Measurements from ENCODE around the gene SBF2.

Gene SBF2

GRCh38 chr11:10317776-10318526 is 23.9 kb upstream of the SBF2 start:
- no peak for DNase-seq (ENCODE audit: low spot score)

- DNase-seq (ENCODE audit: low spot score): no peak
These were observed 23.2 kb upstream of the SBF2 start for GRCh38 chr11:10317151-10317755.

GRCh38 chr11:10315083-10315482 is 21.1 kb upstream of the SBF2 start:
- DNase-seq (ENCODE audit: low spot score): no peak

- DNase-seq (ENCODE audit: low spot score): no peak
These were observed 20.4 kb upstream of the SBF2 start for GRCh38 chr11:10314199-10315072.

GRCh38 chr11:10311802-10312201 is 17.8 kb upstream of the SBF2 start:
- no peak for DNase-seq (ENCODE audit: low spot score)

GRCh38 chr11:10310301-10310841 is 16.4 kb upstream of the SBF2 start:
- no peak for DNase-seq (ENCODE audit: low spot score)

GRCh38 chr11:10309163-10310093 is 15.4 kb upstream of the SBF2 start:
- DNase-seq (ENCODE audit: low spot score): no peak

- DNase-seq (ENCODE audit: low spot score): no peak
These were observed 14.4 kb upstream of the SBF2 start for GRCh38 chr11:10308201-10308954.

- peak; percentile 79 for DNase-seq (ENCODE audit: low spot score)
These were observed 13.6 kb upstream of the SBF2 start for GRCh38 chr11:10307400-10308200.

GRCh38 chr11:10307022-10307399 is 13.0 kb upstream of the SBF2 start:
- peak; percentile 45 for DNase-seq (ENCODE audit: low spot score)

- peak; percentile 43 for DNase-seq (ENCODE audit: low spot score)
These were observed 12.2 kb upstream of the SBF2 start for GRCh38 chr11:10305964-10306918.

- DNase-seq (ENCODE audit: low spot score): peak; percentile 34
These were observed 11.4 kb upstream of the SBF2 start for GRCh38 chr11:10305262-10305963.

- DNase-seq (ENCODE audit: low spot score): peak; percentile 78
These were observed 10.7 kb upstream of the SBF2 start, which contains the start of gene ADM for GRCh38 chr11:10304495-10305261. TSS of gene ADM (plus strand) at chr11:10305073. CDS start at chr11:10305701, 628 bp downstream.

- peak; percentile 32 for DNase-seq (ENCODE audit: low spot score)
These were observed 9.7 kb upstream of the SBF2 start for GRCh38 chr11:10303558-10304363.

GRCh38 chr11:10302744-10303557 is 8.9 kb upstream of the SBF2 start:
- peak; percentile 27 for DNase-seq (ENCODE audit: low spot score)
